ENCODE data around the gene NDC80.

DNA sequence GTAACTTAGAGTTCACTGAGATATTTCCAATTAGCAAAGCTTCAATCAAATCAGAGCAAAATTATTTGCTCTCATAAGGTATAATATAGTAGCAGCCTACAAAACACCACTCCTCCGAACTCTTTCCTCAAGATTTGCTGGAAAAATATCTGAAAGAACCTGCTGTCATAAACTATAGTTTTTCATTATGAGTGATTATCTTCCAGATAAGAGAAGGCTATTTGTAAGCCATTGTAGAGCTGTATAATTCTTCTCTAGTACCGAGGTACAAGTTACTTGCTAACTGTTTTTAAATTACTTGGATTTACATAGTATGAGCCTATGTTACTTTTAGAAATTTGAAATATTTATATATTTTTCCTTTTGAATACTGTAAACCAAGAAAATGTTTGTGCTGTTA lies 2.1 kb downstream of the NDC80 start:
- TF ChIP-seq, protein P1, sequence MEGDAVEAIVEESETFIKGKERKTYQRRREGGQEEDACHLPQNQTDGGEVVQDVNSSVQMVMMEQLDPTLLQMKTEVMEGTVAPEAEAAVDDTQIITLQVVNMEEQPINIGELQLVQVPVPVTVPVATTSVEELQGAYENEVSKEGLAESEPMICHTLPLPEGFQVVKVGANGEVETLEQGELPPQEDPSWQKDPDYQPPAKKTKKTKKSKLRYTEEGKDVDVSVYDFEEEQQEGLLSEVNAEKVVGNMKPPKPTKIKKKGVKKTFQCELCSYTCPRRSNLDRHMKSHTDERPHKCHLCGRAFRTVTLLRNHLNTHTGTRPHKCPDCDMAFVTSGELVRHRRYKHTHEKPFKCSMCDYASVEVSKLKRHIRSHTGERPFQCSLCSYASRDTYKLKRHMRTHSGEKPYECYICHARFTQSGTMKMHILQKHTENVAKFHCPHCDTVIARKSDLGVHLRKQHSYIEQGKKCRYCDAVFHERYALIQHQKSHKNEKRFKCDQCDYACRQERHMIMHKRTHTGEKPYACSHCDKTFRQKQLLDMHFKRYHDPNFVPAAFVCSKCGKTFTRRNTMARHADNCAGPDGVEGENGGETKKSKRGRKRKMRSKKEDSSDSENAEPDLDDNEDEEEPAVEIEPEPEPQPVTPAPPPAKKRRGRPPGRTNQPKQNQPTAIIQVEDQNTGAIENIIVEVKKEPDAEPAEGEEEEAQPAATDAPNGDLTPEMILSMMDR (IDR thresholded peaks at IDR 0.05), result no peak
- TF ChIP-seq POLR2AphosphoS5 (IDR thresholded peaks at IDR 0.05) (no peak), POLR2A (IDR thresholded peaks at IDR 0.05) (no peak)
